HG03175 (cell line): ENCODE measurements around the gene LRRC19.

Experiments
- ATAC-seq: cut with Tn5 transposase; IDR thresholded peaks from one replicate; pipeline ENCODE4 v1.9.1; 2021; ENCODE audit warnings: mild to moderate bottlenecking, moderate library complexity; ENCODE audit not compliant: unreplicated experiment

Gene LRRC19

DNA sequence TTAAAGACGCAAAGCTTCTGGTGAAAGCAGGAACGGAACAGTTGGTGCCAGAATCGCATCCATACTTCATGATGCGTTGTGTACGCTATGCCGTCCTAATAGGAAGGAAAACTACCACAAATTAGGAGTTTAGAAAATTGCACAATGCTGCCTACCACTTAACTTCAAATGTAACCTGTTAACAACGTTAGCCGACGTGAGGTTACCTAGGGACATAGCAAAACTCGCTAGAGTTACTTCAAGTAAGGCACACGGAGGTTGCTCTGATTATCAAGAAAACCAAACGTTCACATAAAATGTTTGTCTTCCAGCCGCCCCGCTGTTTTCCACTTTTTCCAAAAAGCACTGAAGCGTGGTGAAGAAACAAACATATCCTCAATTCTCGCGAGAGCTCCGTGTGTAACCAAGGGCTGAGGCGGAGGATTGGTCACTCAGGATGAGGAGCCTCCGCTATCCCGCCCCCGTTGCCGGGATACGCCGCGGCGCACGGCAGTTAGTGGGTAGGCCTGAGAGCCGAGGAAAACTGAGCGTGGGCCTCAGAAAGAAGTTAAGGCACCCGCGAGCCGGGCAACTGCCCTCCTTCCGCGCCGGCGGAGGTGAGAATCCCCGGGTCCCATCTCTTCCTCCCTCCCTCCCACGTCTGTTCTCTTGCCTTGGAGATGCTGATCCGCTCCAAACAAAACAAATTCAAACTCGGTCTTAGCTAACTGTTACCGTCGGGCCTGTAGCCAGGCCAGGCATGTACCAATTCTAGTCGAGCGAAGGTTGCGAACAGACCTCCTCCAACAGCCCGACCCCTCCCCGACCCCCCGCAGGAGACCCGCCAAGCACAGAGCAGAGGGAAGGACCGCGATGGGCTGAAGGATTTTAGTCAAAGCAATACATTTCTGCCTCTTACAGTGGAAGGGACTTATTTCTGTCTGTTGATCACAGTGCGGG, 49.3 kb downstream of the LRRC19 start, which contains the start of gene IFT74:
Gene IFT74 (plus strand): TSS at position 492 of the 939 bp plus-strand sequence. CDS start 5,556 bp downstream, outside the sequence.
- ATAC-seq = peak; percentile 99

DNA sequence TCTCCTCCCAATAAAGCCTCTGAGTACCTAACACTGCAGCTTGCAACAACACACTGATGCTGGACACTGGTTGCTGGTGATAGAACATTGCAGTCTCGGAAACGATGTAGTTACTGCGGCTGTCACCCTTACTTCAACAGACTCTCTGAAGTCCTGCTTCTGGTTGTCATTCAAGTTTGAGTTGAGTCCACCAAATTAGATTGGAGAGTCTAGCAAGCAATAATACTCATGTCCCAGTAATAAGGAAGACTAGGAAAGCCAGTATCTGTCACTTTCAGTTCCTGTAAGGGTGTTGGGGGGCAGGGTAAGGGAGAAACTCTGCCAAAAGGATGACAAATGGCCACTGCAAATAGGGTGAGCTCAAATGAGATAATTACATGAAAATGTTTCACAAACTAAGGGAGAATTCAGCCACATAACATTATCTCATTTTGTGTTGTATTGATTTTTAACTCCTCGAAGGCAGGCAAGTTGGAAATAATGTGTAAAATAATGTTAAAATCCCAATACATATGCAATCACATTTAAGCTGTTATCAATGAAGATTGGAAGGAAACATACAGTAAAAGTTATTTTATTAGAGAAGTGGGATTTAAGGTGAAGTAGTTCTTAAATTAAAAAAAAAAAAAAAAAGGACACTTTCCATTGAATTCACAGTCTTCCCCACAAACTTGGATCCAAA, 50.1 kb downstream of the LRRC19 start:
- no peak for ATAC-seq

DNA sequence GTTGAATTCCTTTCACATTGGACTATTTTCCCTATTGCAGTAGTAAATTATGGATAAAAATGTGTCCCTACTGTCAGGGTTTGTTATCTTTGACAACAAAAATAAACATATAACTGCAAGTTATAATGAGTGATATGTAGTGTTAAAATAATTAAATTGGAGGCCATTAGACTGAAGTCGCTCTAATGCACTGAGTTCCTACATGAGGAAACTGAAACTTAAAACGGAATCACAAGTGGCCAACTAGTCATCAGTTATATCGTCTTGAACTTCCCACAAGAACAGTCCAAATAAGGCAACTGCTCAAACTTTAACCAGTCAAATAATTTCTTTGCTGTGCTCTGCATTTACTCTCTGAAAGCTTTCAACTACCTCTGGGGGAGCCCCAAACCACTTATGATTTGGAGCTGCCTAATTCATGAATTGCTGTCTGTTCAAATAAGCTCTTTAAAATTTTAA, 51.4 kb downstream of the LRRC19 start:
- ATAC-seq = no peak

DNA sequence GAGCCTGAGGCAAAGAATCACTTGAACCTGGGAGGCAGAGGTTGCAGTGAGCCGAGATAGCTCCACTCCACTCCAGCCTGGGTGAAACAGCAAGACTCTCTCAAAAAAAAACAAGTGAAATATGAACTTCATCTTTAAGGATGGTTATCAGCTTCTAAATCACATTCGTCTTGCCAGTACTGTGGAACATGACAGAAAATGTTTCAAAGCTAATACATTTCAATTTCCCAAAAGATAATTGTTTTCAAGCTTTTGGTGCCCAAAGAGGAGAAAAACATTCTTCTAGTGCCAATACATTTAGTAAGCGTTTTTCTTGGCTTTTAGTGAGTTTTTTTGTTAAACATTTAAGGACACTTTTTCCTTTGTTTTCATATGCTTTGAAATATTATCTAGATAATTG, 53.7 kb downstream of the LRRC19 start:
- no peak for ATAC-seq

DNA sequence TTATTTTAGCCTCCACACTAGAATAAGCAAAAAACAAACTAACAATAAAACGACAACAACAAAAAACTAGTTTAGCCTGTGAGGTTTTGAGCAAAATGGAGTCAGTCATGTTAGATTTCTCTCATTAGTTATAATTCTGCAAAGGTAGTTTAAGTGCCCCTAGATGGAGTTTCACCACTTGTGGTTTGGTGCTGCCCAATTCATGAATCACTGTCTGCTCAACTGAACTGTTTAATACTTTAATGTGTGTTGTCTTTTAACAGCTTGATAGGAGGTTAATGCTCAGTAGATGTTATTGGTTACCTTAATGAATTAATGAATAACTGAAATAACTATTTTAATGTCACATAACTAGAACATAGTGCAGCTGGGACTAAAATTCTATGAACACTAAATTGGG, 55.0 kb downstream of the LRRC19 start:
- no peak for ATAC-seq

DNA sequence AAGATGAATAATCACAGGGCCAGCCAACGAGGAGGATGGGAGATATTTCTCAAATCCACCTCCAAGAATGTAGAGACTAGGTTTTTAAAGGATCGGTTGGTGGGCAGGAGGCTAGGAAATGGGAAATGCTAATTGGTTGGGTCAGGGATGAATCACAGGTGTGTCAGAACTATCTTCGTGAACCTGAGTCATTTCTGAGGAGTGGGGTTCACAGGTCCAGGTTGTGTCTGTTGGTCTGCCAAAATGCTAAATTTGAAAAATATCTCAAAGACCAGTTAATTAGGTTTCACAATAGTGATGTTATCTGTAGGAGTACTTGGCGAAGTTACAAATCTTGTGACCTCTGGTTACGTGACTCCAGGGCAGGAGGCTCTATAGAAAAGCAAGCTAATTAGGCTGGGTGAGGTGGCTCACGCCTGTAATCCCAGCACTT, 55.8 kb downstream of the LRRC19 start:
- no peak for ATAC-seq

DNA sequence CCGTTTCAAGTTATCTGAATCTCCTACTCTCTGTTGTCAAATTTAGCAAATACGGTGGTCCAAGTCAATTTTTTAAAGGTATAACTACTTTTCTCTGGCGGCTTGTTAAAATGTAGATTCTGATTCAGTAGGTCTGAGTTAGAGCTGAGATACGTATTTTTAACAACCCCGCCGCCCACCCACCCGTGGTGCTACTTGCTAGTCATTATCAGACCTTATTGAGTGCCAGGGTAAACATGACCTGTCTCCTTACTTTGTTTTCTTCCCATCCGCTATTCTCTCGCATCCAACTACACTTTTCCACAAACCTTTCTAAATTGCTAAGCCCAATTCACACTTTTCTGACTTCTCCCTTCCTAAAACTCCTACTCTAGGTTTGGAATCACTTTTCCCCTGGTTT, 57.7 kb downstream of the LRRC19 start:
- ATAC-seq = no peak

DNA sequence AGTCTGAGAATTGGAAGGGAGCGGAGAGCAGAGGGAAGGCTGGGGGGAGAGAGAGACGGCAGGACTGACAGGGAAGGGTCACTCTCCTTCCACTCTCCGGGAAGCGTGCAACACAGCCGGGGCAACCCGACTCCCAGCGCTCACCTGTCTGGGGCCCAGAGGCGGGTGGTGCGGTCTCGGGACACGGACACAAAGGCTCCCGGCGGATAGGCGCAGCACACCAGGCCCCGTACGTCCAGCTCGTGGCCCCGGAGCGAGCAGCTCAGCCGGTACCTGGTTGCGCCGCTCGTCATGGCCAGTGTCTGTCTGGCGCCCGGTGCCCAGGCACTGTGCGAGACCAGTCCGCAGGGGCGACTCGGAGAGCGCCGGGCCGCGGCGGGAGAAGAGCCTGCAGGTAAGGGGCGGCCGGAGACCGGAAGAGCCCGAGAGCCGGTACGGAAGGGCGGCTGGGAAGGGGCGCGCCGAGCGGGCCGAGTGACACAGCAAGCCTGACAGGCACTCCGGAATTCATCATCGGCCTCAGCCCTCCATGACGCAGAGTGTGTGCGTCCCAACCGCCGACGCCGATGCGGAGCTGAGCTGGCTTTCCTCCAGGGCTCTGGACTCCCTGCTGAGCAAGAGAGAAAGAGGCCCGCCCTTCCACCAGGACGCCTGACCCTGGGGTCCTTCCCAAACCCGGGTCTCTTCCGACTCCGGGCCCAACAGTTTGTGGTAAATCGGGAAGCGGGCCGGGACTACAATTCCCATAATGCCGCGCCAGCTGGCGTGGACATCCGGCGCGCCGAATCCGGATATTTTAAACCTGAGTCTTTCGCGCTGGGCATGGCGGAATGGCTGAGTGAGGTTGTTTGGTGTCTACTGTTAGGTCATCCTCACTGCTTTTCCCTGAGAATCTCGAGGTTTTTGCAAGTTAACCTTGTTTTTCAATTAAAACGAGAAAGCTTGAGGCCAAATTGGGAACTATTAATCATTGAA, 58.4 kb downstream of the LRRC19 start, which contains the start of gene PLAA:
Gene PLAA (minus strand): TSS at position 490 of the 975 bp plus-strand sequence. CDS start 197 bp downstream, at position 293.
- peak; percentile 98 for ATAC-seq

DNA sequence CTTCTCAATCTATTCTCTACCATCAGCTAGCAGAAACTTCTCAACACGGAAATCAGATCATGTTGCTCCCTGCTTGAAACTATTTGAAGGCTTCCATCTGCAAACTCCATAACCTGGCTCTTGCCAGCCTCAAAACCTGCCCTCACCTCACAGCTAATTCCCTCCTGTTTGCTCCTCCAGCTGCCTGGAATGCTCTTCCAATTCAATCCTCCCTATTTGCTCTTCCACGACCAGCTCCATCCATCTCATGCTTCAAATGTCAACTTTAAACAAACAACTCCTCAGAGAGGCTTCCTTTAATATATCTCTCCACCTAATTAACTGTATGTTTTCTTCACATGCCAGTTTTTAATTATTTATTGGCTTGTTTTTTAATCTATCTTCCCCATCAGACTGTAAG, 59.9 kb downstream of the LRRC19 start:
- no peak for ATAC-seq
